ENCODE data around the gene CD82. TPM values are rescaled to one million over a fixed set of nuclear protein-coding genes. Genes with fewer than 3 reads are reported as not detected.

Gene CD82
- total and polyA plus RNA-seq, 2 of the 8 experiments (the other 6 are each of a cell fraction or from before 2014, with no cell fraction given): 7.9 to 10.3 TPM

- Histone ChIP-seq H3K4ac (replicated peaks; ENCODE audit: insufficient read length, low read depth, low read length) (no peak overlapping the region), H2BK20ac (ENCODE audit: low read length) (no peak overlapping the region), H3K14ac (ENCODE audit: insufficient read length) (no peak overlapping the region), H4K5ac (ENCODE audit: insufficient read length, low read depth, low read length) (no peak overlapping the region), H3K23me2 (ENCODE audit: low read depth, low read length) (no peaks in the 10 kb centered on the region), H2AFZ (ENCODE audit: low read length) (no peak overlapping the region), H3K79me1 (ENCODE audit: low read depth, low read length) (no peaks in the 10 kb centered on the region), H3K23ac (ENCODE audit: insufficient read length) (no peak overlapping the region), H3K9ac (replicated peaks in 1 of 4; ENCODE audit: extremely low read depth in 1 of 4, low read depth in 3 of 4, low read length in 3 of 4) (no peak overlapping the region), H3K4me2 (ENCODE audit: insufficient read depth in 1 of 2, low read depth in 2 of 2, low read length in 2 of 2) (no peak overlapping the region), H3K27me3 (replicated peaks in 1 of 4; ENCODE audit: control insufficient read depth in 3 of 4, extremely low read depth in 1 of 4, insufficient read depth in 3 of 4, low read length in 3 of 4) (no peaks in the 10 kb centered on the region), H3K9me3 (ENCODE audit: insufficient read depth in 2 of 2, low read depth in 1 of 2, low read length in 1 of 2) (no peaks in the 10 kb centered on the region), H2AK5ac (ENCODE audit: low read depth, low read length) (no peak overlapping the region), H4K8ac (ENCODE audit: extremely low read depth, insufficient read depth, low read length) (no peak overlapping the region), H4K91ac (replicated peaks; ENCODE audit: insufficient read length, low read length) (no peak overlapping the region), H2BK120ac (replicated peaks; ENCODE audit: low read depth, low read length) (no peak overlapping the region), H3K27ac (ENCODE audit: low read depth, low read length) (no peak overlapping the region), H3K36me3 (ENCODE audit: control insufficient read depth in 2 of 4, insufficient read depth in 4 of 4, low read length in 3 of 4) (no peaks in the 10 kb centered on the region), H4K20me1 (replicated peaks in 1 of 2; ENCODE audit: control insufficient read depth in 1 of 2, insufficient read depth in 2 of 2, low read length in 2 of 2) (no peaks in the 10 kb centered on the region), H2BK12ac (ENCODE audit: low read depth, low read length) (no peak overlapping the region), H3K79me2 (ENCODE audit: control insufficient read depth in 1 of 2, insufficient read depth in 2 of 2, low read length in 2 of 2) (no peaks in the 10 kb centered on the region), H3K4me1 (replicated peaks in 1 of 4; ENCODE audit: control insufficient read depth in 3 of 4, insufficient read depth in 4 of 4, low read length in 3 of 4) (peaks cover 0 to 7% (median 0%) of the 10 kb centered on the region in 4 experiments; a peak in 4 of 7 replicates), H3K18ac (ENCODE audit: extremely low read depth, low read length) (no peak overlapping the region), H3K4me3 (ENCODE audit: extremely low read depth in 1 of 4, insufficient read depth in 2 of 4, low read depth in 3 of 4, low read length in 4 of 4) (no peak overlapping the region), H2BK15ac (ENCODE audit: low read length) (peak overlapping the region; percentile 77; the same call in 1 of the 2 replicates), H2BK5ac (ENCODE audit: low read depth, low read length) (0 out of 2 replicates have a peak overlapping the region, but pooled peaks have one; percentile 17), H3K56ac (replicated peaks; ENCODE audit: insufficient read length, low read depth, low read length) (no peak overlapping the region)
- FAIRE-seq (no peak), DNase-seq (ENCODE audit: low read depth in 1 of 2, low spot score in 2 of 2) (no peak)
- POLR2A ChIA-PET (ENCODE audit: partially characterized antibody): no interaction called here
- WGBS, 2 experiments (ENCODE audit: extremely low coverage in 1 of 2, insufficient coverage in 1 of 2, insufficient read length in 1 of 2, insufficient replicate concordance in 2 of 2, low coverage in 1 of 2, low lambda C conversion rate in 2 of 2, missing lambda C conversion rate in 1 of 2): 80% methylated on average over 20 of the region's 20 CpGs; no CpG with 5 or more reads in 1 of the 2 experiments
- CTCF ChIA-PET (ENCODE audit: partially characterized antibody): interaction anchor here (1.1 to 10.5 kb wide), 7 partner anchors 10 to 240 kb away, joined by 3 to 120 read pairs (median 4); no protein-coding TSS in a partner anchor
- TF ChIP-seq TAF1 (IDR thresholded peaks at IDR 0.05; ENCODE audit: low read depth, low read length): no peak
- TF ChIP-seq SP4 (IDR thresholded peaks at IDR 0.05; ENCODE audit: low read length): no peak
- no peak for TF ChIP-seq SP2 (IDR thresholded peaks at IDR 0.05; ENCODE audit: low read length)
- no peak for TF ChIP-seq POU5F1 (IDR thresholded peaks at IDR 0.05; ENCODE audit: low read depth, low read length)
- no peak for TF ChIP-seq MAX (IDR thresholded peaks at IDR 0.05)
- TF ChIP-seq TCF12 (IDR thresholded peaks at IDR 0.05; ENCODE audit: low read depth, low read length): no peak
- no peak for TF ChIP-seq RFX5 (IDR thresholded peaks at IDR 0.05; ENCODE audit: borderline replicate concordance, low read depth, low read length)
Observed at GRCh38 chr11:44525473-44526252, 39.8 kb upstream of the CD82 start.
